GM21529 (cell line): ENCODE results near the gene AURKA.
A peak's percentile ranks its signal among the peaks of the same experiment; 100 is the strongest.
"Not testable (repeated sequence)": the region's sequence is repeated elsewhere in the genome, so short reads cannot be mapped to it uniquely, and the experiment has no call there.

Source experiments
- ATAC-seq: cut with Tn5 transposase; IDR thresholded peaks from one replicate; pipeline ENCODE4 v1.9.1; 2021; ENCODE audit not compliant: unreplicated experiment

Gene AURKA

DNA sequence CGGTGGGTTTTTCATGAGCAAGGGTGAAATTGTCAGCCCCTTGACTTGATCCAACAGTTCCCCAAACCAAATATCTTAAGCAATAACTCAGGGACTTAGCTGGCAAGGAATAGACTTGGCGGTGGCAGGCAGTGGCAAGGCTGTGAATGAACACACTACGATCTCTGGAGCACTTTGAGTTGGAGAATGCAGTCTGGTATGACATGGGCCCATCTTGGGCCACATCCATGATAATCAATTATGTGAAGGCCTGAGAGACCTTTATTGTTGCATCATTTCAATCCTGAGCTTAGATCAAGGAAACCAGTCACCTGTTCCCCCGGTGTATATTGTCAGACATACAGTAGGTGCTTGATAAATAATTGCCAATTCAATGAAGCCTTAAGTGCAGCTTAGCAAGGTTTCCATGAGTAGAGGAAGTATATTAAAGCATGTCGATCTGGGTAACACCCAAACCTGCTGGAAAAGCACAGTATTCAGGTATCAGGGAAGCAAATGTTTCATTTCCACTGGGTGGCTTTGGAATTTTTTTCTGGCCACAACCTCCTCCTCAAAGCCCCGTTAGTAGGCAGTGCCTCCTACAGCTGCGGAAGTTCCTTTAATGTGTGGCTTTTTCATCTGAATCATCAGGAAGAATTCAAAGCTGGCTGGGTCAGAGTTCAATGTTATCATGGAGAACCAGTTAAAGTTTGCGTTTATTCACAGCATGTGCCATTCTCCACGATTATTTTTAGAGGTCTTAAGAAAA, 30.2 kb upstream of the AURKA start:
- ATAC-seq: no peak

DNA sequence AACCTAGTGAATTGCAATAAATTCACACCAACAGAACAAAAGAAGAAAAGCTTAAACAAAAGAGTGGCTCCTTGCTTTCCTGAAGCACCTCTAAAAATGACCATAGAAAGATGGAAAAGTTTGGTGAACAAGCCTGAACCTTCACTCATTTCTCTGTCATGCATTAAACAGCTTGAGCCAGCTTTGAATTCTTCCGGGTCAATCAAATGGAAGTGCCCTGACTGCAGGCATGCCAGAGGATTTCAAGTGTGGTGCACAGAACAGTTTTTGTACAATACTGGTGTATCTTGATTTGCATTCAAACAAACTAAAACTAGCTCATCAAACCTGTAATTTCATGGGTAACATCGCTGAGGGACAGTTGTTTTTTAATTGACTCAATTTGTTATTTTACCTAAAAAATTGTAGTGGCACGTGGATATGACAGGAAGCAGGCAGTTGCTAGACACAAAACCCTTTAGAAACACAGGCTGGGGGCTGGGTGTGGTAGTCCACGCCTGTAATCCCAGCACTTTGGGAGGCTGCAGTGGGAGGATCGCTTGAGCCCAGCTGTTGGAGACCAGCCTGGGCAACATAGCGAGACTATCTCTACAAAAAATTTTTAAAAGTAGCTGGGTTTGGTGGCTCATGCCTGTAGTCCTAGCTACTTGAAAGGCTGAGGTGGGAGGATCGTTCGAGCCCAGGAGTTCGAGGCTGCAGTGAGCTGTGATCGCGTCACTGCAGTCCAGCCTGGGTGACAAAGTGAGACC, 29.1 kb upstream of the AURKA start:
- ATAC-seq: no peak

DNA sequence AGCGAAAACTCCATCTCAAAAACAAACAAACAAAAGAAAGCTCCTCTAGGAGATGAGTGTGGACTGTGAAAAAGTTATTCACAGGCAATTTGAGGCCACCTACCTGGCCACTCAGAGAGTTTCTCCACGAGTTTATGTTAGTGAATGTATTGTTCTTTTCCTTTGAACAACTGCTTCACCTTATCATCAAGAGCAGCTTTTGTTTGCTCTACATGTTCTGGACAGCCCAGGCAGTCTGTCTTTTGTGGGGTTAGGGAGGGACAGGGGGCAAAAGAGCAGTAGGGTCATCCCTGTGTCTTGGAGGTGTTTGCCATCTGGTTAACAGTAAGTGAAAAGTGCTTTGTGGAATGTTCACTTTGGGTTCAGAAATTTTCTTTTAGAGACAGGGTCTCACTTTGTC, 28.0 kb upstream of the AURKA start:
- ATAC-seq: no peak

DNA sequence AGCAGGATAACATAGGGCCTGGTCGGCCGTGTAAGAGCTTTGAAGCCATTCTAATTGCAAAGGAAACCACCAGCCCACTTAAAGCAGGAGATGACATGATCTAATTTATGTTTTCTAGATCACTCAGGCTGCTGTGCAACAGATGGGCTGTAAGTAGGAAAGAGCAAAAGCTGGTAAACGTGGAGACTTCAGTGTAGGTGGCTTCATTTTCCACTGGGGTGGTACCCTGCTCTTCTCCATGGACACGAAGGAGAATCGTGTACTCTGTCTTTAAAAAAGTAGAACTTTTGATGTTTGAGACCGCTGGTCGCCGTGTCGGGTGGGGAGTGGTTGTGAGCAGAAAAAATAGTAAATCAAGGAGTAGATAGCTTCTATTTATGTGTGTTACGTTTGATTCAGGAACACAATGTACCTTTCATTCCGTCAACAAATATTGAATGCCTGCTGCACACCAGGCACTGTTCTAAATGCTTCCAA, 26.4 kb upstream of the AURKA start:
- ATAC-seq: no peak

DNA sequence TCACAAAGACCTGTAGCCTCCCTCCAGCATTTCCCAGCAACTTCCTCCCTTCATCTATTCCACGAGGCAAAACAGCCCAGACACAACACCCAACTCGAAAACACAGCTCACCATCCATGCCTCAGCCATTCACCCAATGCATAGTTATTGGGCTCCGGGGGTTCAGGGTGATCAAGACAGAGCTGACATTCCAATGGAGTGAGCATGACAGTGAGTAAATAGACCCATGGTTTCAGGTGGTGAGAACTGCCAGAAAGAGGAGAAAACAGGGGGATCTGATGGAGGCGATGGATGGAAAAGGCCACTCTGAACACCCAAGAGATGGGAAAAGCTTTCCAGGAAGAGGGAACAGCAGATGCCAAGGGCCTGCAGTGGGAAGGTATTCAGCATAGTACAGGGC, 25.9 kb upstream of the AURKA start:
- no peak for ATAC-seq

DNA sequence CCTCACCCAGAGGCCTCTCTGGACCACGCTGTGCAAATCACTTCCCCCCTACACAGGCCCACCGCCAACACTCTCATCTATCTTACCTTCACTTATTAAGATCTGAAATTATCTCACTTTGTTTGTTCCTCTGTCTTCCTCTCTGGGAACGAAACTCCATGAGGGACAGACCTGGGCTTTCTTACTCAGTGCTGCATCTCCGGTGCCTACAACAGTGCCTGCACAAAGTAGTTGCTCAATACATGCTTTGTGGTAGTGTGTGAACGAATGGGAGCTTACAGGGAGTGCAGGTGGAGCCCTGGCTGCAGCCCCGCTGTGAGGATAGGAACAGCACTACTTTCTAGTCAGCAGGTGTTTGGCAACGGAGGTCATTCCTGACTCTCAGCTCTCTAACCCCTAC, 25.4 kb upstream of the AURKA start:
- ATAC-seq: no peak

DNA sequence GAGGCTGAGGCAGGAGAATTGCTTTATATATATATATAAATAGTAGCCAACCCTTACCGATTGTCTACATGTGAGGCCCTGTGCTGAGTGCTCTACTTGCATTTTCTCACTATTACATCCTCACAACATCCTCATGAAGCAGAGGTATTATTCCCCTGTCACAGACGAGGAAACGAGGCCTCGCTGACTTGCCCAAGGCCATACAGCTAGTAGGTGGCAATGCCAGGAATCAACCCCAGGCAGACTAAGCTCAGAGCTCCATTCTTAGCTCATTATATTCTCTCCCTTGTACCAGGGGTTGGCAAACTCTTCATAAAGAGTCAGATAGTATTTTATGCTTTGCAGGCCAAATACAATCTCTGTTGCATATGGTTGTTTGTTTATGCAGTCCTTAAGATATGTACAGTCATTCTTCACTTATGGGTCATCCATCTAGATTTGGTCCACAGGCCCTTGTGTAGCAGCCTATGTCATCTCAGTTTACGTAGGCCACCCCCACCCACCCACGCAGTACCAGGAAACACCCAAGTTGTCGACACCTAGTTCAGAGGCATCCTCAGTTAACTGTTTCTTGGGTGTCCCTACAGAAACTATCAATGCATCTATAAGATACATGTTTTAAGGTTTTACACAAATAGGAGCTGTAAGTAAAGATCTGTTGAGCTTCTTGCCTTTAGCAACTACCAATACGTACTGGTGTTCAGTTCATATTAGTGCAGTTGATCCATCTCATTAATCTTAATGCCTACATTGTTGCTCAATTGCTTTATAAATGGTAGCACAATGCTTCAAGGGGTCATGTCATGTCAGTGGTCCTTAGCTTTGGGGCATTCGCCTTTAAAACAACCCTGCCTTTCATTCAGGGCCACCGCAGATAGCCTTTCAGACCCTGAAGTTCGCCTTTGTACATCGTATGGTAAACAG, 23.1 kb upstream of the AURKA start:
- no peak for ATAC-seq

DNA sequence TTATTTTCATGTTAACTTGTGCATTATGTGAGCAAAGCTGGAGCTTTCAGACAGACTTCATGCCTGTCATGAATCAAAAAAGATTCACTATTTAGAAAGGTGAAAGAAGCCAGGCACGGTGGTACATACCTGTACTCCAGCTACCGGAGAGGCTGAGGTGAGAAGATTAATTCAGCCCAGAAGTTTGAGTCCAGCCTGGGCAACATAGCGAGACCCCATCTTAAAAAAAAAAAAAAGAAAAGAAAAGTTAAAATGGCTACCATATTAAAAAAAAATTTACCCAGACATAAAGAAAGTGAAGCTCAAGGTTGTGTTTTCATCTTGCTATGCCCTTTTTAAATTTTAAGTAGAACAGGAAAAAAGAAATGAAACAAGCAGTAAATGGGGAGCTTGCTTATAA, 20.9 kb upstream of the AURKA start:
- no peak for ATAC-seq

DNA sequence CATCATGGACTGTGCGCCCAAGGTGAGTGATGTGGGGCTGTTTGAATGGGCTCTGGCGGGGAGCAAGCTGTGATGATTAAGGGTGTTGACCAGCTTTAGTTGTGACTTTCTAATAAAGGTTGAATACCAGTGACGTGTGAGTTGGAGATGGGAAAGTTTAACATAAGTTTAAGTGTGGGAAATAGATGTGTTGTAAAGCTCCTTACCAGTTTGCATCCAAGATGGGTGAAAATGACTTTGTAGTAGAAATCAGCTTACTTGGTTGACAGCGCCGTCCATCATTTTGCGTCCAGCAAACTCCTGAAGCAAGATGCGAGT, 20.4 kb upstream of the AURKA start:
- ATAC-seq: no peak

DNA sequence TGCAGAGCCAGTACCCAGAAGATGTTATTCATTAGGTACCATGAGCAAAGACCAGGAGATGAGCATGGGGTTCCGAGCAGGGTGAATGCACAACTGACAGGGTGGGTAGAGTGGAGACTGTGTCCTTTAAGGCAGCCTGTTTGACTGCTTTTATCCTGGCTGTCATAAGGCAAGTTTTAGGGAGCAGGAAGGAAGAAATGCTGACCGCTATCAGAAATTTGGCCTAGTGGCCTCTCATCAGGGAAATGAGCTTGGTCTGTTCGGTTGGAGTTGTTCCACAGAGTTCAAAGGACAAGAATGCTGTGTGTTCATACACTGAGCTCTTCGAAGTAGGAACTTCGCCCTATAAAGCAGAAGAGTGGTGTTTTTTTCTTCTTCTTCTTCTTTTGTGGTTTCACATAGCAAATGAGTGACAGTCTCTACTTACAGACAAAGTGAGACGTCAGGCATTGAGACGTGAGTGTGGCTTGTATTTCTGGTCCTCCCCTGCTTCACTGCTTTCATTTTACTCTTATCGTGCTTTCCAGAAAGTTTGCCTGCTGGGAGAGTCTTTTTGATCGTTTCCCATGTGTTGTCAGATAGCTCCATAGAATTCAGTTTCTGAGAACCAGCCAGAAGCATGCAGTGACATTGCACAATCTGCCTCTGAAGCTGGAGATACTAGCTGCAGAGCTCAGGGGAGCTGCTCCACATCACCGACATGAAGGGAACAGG, 19.9 kb upstream of the AURKA start, which contains the start of gene CASS4:
Gene CASS4 (plus strand): TSS at position 502 of the 714 bp plus-strand sequence. CDS start 199 bp downstream, at position 701.
- ATAC-seq: no peak

DNA sequence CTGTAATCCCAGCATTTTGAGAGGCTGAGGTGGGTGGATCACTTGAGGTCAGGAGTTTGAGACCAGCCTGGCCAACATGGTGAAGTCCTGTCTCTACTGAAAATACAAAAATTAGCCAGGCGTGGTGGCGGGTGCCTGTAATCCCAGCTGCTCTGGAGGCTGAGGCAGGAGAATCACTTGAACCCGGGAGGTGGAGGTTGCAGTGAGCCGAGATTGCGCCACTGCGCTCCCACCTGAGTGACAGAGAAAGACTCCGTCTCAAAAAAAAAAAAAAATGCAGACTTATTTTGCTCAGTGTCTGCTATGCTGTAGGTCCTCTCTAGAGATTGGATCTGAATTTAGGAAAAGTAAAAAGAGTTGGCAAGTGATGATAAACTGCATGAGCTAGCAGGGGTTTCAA, 19.3 kb upstream of the AURKA start:
- ATAC-seq: not testable (repeated sequence)

DNA sequence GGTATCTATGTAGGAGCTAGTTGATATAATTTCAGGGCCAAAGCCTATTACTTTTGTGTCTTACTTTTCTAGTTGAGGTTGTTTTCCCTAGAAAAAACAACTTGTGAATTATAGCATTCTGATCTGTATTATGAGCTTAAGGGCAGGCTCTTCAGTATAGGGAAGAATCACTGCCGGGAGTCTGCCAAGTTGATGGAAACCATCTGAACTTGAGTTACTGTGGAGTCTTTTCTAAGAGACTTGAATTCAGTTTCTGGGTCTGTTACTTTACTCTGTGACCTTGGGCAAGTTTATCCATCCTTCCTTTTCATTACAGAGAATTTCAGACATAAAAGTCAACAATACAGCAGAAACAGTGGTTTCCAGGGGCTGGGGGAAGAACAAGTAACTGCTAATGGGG, 17.9 kb upstream of the AURKA start:
- no peak for ATAC-seq

DNA sequence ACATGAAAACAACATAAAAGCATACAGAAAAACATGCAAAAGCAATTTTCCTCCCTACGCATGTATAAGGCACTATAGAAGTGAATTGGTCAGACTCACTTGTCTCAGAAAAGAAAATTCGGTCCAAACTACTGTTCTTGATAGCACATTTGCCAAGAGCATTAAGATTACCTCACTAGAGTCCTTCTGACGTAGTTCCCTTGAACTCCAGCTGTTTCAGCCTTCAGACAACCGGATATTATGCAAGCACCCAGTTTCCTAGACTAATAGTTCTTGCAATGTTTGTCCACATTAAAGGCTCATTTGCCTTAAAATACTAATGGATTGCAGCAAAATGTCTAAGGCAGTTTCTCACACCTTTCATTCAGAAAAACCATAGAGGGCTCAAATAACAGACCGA, 17.5 kb upstream of the AURKA start:
- ATAC-seq: no peak

DNA sequence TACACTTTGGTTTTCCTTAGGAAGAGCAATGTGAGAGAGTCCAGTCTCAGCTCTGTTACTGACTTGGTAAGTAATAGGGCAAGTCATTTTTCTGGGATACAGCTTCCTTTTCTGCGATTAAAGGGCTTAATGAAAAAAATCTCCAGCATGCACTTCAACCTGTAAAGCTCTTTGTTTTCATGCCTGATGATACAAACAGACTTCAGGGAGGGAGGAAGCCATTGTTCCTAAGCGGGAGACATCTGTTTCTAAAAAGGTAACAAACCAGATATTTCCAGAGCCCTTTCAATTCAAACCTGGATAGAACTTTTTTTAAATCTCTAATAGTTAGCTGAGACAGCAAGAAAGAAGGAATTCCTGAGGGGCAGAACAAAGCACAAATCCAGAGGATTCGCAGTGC, 14.9 kb upstream of the AURKA start:
- ATAC-seq: no peak

DNA sequence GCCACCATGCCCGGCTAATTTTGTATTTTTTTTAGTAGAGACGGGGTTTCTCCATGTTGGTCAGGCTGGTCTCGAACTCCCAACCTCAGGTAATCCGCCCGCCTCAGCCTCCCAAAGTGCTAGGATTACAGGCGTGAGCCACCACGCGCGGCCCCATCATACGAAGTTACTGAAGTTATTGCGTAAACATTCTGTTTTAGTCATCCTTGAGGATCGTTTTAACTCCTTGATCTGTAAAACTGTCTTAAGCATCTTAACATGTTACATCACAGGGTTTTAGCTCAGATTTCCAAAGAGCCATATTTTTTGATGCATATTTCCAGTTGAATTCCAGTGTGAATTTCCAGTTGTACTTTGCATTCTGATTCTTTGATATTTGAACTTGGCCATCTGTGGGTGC, 13.3 kb upstream of the AURKA start:
- ATAC-seq: not testable (repeated sequence)

DNA sequence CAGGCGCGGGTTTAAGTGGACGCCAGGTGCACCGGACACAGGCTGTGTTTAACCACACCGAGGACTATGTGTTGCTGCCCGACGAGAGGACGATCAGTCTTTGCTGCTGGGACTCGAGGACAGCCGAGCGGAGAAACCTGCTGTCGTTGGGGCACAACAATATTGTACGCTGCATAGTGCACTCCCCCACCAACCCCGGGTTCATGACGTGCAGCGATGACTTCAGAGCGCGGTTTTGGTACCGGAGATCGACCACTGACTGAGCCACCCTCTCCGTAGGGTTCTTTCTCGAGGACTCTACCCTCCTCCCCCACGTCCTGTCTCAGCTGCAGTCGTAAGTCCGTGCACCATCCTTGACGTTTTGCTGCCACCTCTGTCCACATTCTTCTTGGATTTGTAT, 11.4 kb upstream of the AURKA start:
- ATAC-seq: no peak

DNA sequence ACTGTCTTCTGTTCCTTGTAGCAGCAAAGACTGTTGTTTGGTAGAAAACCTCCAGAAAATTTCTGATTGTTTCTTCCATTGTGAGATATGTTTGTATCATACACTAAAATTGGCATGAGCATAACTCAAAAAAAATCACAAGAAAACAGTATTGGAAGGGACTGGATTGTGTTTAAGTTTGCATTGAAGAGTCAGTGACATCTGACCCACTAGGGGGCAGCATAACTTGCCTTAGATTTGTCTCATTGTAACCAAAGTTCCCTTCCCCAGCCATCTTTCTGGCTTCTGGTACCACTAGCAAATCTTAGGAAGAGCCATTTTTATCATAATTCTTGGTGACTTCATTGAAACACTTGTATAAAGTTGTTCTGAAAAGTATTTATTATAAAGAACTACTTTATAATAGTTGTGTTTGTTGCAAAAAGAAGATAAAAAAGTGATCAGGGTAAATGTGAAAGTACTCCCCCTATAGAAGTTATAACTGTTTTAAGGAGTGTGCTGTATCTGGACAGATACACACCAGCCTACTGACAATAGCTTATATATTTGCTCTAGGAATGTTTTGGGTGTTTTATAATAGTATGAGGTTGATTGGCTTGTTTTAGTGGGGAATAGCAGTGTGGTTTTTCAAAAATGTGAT, 8.1 kb upstream of the AURKA start:
- peak; percentile 70 for ATAC-seq

DNA sequence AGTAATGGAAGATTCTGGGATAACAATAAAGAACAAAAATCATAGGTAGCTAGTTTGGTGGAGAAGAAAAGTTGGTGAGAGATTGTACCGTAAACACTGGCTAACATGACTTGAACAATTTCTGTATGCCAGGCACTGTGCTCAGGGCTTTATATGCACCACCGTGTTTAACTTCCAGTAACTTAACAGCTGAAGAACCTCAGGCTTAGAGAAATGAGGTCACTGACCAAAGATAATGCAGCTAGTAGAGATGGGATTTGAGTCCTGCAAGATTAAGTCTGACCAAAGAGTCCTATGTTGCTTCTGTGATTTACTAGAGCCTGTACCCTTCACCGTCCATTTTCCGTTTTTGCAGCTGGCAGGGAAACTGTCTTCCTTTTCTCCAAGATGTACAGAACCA, 3.2 kb upstream of the AURKA start:
- ATAC-seq: no peak

DNA sequence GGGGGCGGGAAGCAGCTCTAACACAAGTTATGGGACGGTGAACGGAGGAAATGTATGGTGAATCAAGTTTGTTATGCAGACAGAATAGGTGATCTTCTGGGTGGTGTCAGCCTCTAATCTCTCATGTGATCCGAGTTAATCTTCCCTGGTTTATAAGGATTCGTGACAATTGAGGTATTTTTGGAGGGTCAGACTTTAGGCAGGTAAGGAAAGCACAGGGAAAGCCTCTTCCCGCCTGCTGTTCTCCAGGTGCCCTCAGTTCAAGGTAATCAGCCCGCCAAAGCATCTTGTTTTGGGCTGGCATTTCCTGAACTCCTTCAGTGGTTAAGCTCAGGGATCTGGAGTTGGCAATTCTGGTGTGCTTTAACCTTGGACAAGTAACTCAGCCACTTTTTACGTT, 1.6 kb upstream of the AURKA start:
- ATAC-seq: no peak

DNA sequence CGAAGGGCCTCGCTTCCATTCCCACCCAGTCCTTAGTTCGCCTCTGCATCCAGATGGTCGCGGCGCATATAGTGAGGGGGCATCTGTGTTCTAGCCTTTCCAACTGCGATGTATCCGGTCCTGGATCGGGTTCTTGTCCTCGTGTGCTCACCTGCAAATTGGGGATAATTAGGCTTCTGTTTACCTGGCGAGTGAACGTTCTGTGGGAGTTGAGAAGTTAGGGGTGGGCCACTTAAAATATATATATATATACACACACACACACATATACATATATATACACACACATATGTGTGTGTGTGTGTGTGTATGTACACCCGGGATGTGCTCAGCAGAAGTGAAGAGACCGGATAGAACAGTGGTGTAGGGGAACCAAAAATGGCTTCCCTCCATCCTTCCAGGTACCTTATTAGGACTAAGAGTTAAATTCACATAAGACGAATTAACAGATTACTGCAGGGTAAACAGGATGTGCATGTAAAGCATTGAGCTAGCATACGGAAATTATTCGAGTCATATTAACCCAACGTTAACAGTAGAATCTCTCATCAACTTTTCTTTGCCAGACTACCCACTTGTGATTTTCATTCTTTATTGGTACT, 967 bp upstream of the AURKA start:
- ATAC-seq: no peak
